ENCODE data around the gene ERVMER34-1. TPM values are rescaled to one million over a fixed set of nuclear protein-coding genes. Genes with fewer than 3 reads are reported as not detected.

Gene ERVMER34-1
- total RNA-seq, 1 experiment from 2014 or later, result 0.92 TPM

DNA sequence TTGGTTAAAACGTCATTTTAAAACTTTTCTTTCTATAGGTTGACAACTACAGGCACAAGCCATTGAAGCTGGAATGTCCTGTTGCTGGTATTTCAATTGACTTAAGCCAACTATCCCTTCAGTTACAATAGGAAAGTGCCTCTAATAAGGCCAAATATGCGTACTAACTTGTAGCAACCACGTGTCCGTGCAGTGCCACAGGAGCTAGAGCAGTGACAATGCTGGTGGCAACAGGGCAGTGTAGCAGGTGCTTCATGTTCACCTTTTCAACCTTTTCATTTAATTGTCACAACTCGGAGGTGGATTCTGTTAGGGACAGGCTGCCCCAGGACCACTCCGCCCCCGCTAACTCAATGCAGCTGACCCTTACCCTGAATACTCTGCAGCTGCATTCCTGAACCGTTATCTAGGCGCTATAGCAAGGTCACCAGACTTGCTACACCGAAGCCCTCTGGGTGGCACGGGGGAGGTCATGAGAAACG is 37.7 kb downstream of the ERVMER34-1 start:
- H3K79me2 ChIP-seq (ENCODE audit: low read depth), result peaks cover 26% of the 10 kb centered on the region
- H3K9me3 ChIP-seq (ENCODE audit: insufficient read depth, low read depth), result no peaks in the 10 kb centered on the region
- TF ChIP-seq EZH2 (IDR thresholded peaks at IDR 0.05; ENCODE audit: low read depth), result no peak
- TF ChIP-seq, protein P1, sequence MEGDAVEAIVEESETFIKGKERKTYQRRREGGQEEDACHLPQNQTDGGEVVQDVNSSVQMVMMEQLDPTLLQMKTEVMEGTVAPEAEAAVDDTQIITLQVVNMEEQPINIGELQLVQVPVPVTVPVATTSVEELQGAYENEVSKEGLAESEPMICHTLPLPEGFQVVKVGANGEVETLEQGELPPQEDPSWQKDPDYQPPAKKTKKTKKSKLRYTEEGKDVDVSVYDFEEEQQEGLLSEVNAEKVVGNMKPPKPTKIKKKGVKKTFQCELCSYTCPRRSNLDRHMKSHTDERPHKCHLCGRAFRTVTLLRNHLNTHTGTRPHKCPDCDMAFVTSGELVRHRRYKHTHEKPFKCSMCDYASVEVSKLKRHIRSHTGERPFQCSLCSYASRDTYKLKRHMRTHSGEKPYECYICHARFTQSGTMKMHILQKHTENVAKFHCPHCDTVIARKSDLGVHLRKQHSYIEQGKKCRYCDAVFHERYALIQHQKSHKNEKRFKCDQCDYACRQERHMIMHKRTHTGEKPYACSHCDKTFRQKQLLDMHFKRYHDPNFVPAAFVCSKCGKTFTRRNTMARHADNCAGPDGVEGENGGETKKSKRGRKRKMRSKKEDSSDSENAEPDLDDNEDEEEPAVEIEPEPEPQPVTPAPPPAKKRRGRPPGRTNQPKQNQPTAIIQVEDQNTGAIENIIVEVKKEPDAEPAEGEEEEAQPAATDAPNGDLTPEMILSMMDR (conservative IDR thresholded peaks at IDR 0.05), result no peak
- H3K36me3 ChIP-seq (ENCODE audit: low read depth), result peaks cover 31% of the 10 kb centered on the region
- no peaks in the 10 kb centered on the region for H3K27me3 ChIP-seq (ENCODE audit: insufficient read depth, low read depth)
- no TSS peak for BruUV-seq (replicated peaks)
- ChIA-PET POLR2A (ENCODE audit: unreplicated experiment) (no interaction called here), CTCF (no interaction called here)
- peak overlapping the region; percentile 85 for H3K27ac ChIP-seq
- H3F3A ChIP-seq (ENCODE audit: insufficient read depth, low read depth), result peaks cover 49% of the 10 kb centered on the region
- H3K4me2 ChIP-seq, result peak overlapping the region; percentile 91
- no peak for DNase-seq
- H3K9me2 ChIP-seq (ENCODE audit: insufficient read depth), result no peaks in the 10 kb centered on the region
- H3K4me3 ChIP-seq, result peak overlapping the region; percentile 79
- intact Hi-C loops (cut with micrococcal nuclease; ENCODE audit: unreplicated experiment), result loop anchor here (2.0 to 10.0 kb wide), 6 partner anchors 51 to 869 kb away; partner anchors contain the start of gene DCUN1D4
- no peaks in the 10 kb centered on the region for H4K20me1 ChIP-seq (ENCODE audit: insufficient read depth)
- no peak overlapping the region for H2AFZ ChIP-seq
- H3K4me1 ChIP-seq (replicated peaks; ENCODE audit: insufficient read depth), result peaks cover 23% of the 10 kb centered on the region

DNA sequence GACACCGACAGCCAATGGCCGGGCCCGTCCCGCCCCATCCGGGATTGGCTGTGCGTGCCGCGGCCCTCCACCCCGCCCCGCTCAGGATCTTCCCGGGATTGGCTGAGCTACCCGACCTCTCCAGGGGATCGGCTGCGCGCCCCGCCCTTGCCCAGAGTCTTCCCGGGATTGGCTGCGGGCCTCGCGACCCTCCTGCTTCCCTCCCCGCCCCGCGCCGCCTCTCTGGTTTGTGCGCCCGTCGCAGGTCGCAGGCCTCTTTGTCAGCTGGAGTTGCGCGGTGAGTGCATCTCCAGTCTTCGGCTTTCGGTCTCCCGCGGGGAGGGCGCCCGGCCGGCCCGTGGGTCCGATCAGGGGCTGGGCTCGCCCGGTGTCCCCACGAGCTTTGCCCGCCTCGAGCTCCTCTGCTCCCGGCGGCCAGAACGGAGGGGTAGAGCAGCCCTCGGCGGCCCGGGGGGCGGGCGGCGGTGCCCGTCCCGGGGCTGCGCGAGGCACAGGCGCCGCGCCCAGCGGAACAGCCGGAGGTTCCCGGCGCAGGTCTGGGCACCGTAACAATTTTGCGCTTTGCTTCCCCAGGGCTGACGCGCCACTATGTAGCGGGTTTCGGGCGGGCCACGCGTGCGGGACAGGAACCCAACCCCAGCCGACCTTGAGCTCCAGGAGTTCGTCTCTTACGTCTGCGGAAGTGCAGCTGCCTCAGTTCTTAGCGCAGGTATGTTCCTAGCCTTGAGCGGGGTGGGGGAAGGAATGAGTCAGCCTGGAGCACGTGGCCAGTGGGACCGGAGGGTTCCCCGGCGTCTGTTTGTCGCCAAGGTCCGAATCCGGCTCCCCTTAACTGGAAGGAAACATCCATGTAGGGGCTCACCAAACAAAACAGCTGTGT is 38.7 kb downstream of the ERVMER34-1 start:
- H3K9me3 ChIP-seq (ENCODE audit: insufficient read depth, low read depth), result no peaks in the 10 kb centered on the region
- H3F3A ChIP-seq (ENCODE audit: insufficient read depth, low read depth), result peaks cover 39% of the 10 kb centered on the region
- H3K27ac ChIP-seq, result peak overlapping the region; percentile 85
- no peaks in the 10 kb centered on the region for H3K9me2 ChIP-seq (ENCODE audit: insufficient read depth)
- peak overlapping the region; percentile 91 for H3K4me2 ChIP-seq
- H3K4me3 ChIP-seq, result peak overlapping the region; percentile 79
- H3K27me3 ChIP-seq (ENCODE audit: insufficient read depth, low read depth), result no peaks in the 10 kb centered on the region
- no peak for TF ChIP-seq EZH2 (IDR thresholded peaks at IDR 0.05; ENCODE audit: low read depth)
- TF ChIP-seq, protein P1 (conservative IDR thresholded peaks at IDR 0.05), result no peak
- POLR2A ChIA-PET (ENCODE audit: unreplicated experiment), result interaction anchor here (0.5 to 1.5 kb wide), 11 partner anchors 10 to 1383 kb away, joined by 3 to 34 read pairs (median 4); partner anchors contain the start of gene USP46
- H4K20me1 ChIP-seq (ENCODE audit: insufficient read depth), result no peaks in the 10 kb centered on the region
- H3K79me2 ChIP-seq (ENCODE audit: low read depth), result peaks cover 26% of the 10 kb centered on the region
- CTCF ChIA-PET, result no interaction called here
- no TSS peak for BruUV-seq (replicated peaks)
- DNase-seq, result peak; percentile 91 to 98
- H3K4me1 ChIP-seq (replicated peaks; ENCODE audit: insufficient read depth), result peaks cover 23% of the 10 kb centered on the region
- intact Hi-C loops (cut with micrococcal nuclease; ENCODE audit: unreplicated experiment), result loop anchor here (1.0 to 10.0 kb wide), 7 partner anchors 10 to 868 kb away; partner anchors contain the start of gene DCUN1D4
- H2AFZ ChIP-seq, result peak overlapping the region; percentile 78
- peaks cover 31% of the 10 kb centered on the region for H3K36me3 ChIP-seq (ENCODE audit: low read depth)

DNA sequence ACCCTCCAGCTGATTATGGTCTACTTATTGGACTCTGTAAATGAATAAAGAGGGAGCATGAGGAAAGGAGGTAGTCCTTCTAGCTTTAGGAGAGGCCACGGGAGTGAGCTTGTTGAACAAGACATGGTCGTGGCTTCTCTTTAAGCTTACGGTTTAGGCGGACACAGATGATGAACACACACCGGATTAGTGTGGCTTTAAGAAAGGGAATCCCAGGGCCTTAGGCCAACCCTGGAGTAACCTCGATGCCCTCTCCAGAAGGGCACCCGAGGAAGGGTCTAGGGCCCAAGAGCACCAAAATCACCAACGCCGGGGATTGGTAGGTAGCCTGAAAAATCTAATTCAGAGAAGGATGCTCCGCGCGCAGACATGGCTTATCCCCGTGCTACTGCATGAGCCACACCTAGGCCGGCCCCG is 39.4 kb downstream of the ERVMER34-1 start:
- TF ChIP-seq, protein P1 (conservative IDR thresholded peaks at IDR 0.05), result no peak
- TF ChIP-seq EZH2 (IDR thresholded peaks at IDR 0.05; ENCODE audit: low read depth), result no peak
- POLR2A ChIA-PET (ENCODE audit: unreplicated experiment), result interaction anchor here (0.6 to 1.5 kb wide), 9 partner anchors 11 to 1383 kb away, joined by 3 to 34 read pairs (median 4); partner anchors contain the start of gene USP46
- no peak overlapping the region for H3K27ac ChIP-seq

More for the DNA sequence above, 39.4 kb downstream of the ERVMER34-1 start:
- no peak for DNase-seq
- CTCF ChIA-PET, result no interaction called here
- peak overlapping the region; percentile 79; the same call in 1 of the 2 replicates for H3K4me3 ChIP-seq
- H2AFZ ChIP-seq, result peak overlapping the region; percentile 82
- H4K20me1 ChIP-seq (ENCODE audit: insufficient read depth), result no peaks in the 10 kb centered on the region
- no peaks in the 10 kb centered on the region for H3K9me3 ChIP-seq (ENCODE audit: insufficient read depth, low read depth)
- H3F3A ChIP-seq (ENCODE audit: insufficient read depth, low read depth), result peaks cover 32% of the 10 kb centered on the region
- no TSS peak for BruUV-seq (replicated peaks)
- H3K36me3 ChIP-seq (ENCODE audit: low read depth), result peaks cover 31% of the 10 kb centered on the region
- H3K9me2 ChIP-seq (ENCODE audit: insufficient read depth), result no peaks in the 10 kb centered on the region
- intact Hi-C loops (cut with micrococcal nuclease; ENCODE audit: unreplicated experiment), result loop anchor here (1.0 to 10.0 kb wide), 7 partner anchors 10 to 867 kb away; partner anchors contain the start of gene DCUN1D4
- peaks cover 26% of the 10 kb centered on the region for H3K79me2 ChIP-seq (ENCODE audit: low read depth)
- H3K27me3 ChIP-seq (ENCODE audit: insufficient read depth, low read depth), result no peaks in the 10 kb centered on the region
- H3K4me2 ChIP-seq, result peak overlapping the region; percentile 81
- peaks cover 23% of the 10 kb centered on the region for H3K4me1 ChIP-seq (replicated peaks; ENCODE audit: insufficient read depth)
